Neural crest cell (in vitro differentiated cells): ENCODE measurements around the gene DYNC1LI1. TPM values are rescaled to one million over a fixed set of nuclear protein-coding genes. Genes with fewer than 3 reads are reported as not detected.

ENCODE experiments used
- DNase-seq: peaks from one replicate; pipeline ENCODE4 v3.0.0; 2021; ENCODE audit warnings: low read depth, mixed read lengths, low spot score
- H3K27ac Mint-ChIP-seq: one replicate; pipeline ENCODE4 v1.8.0; 2021; ENCODE audit warnings: mild to moderate bottlenecking, mixed read lengths; ENCODE audit not compliant: unreplicated experiment
- H3K27me3 Mint-ChIP-seq: 2 replicates; pipeline ENCODE4 v1.8.0; 2021; ENCODE audit warnings: low read depth, mild to moderate bottlenecking, mixed read lengths
- H3K36me3 Mint-ChIP-seq: 2 replicates; pipeline ENCODE4 v1.8.0; 2021; ENCODE audit warnings: low read depth, mild to moderate bottlenecking, mixed read lengths
- H3K4me1 Mint-ChIP-seq: 2 replicates; pipeline ENCODE4 v1.8.0; 2021; ENCODE audit warnings: mixed read lengths
- H3K4me3 Mint-ChIP-seq: one replicate; pipeline ENCODE4 v1.8.0; 2021; ENCODE audit warnings: mild to moderate bottlenecking, mixed read lengths
- H3K9me3 Mint-ChIP-seq: 2 replicates; pipeline ENCODE4 v1.8.0; 2021; ENCODE audit warnings: mixed read lengths
- total RNA-seq: library from RNA; stranded (reverse); gene quantifications from 2 replicates; pipeline ENCODE4 v1.2.1, GENCODE V29; 2021
- TF ChIP-seq, protein P1 (sequence below): fragments of 200-600 bp; sonication (generic); conservative IDR thresholded peaks from 2 replicates; pipeline ENCODE4 v1.5.0; 2021; ENCODE audit warnings: antibody characterized with exemption, mild to moderate bottlenecking

DYNC1LI1 gene
- total RNA-seq, 1 donor from 2014 or later = 58.7 TPM

DNA sequence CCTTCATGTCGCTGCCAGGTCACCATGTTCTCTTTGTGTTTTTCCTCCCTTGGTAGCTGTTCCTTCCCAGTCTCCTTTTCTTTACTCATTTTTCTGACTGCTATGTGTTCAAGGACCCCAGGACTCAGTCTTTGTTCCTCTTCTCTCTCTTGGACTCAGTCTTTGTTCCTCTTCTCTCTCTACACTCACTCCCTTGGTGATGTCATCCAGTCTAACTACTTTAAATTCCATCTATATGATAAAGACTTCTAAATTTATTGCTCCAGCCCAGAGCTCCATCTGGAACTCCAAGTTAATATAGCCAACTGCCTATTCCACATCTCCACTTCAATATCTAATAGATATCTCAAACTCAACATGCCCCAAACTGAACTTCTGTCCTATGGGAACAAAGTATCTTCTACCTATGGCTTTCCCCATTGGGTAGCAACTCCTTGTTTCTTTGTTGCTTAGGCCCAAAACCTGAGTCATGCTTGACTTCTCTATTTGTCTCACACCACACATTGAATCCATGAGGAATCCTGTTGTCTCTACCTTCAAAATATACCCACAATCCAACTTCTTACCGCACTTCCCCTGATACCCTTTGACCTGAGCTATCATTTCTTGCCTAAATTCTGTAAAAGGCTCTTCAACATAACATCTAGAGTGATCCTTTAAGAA, 4.9 kb upstream of the DYNC1LI1 start:
- H3K27me3 Mint-ChIP-seq = no peaks in the 10 kb centered on the region
- H3K9me3 Mint-ChIP-seq = no peaks in the 10 kb centered on the region
- no peak overlapping the region for H3K27ac Mint-ChIP-seq
- DNase-seq = no peak
- TF ChIP-seq, protein P1, sequence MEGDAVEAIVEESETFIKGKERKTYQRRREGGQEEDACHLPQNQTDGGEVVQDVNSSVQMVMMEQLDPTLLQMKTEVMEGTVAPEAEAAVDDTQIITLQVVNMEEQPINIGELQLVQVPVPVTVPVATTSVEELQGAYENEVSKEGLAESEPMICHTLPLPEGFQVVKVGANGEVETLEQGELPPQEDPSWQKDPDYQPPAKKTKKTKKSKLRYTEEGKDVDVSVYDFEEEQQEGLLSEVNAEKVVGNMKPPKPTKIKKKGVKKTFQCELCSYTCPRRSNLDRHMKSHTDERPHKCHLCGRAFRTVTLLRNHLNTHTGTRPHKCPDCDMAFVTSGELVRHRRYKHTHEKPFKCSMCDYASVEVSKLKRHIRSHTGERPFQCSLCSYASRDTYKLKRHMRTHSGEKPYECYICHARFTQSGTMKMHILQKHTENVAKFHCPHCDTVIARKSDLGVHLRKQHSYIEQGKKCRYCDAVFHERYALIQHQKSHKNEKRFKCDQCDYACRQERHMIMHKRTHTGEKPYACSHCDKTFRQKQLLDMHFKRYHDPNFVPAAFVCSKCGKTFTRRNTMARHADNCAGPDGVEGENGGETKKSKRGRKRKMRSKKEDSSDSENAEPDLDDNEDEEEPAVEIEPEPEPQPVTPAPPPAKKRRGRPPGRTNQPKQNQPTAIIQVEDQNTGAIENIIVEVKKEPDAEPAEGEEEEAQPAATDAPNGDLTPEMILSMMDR = no peak
- no peak overlapping the region for H3K4me3 Mint-ChIP-seq
- H3K36me3 Mint-ChIP-seq = no peaks in the 10 kb centered on the region
- H3K4me1 Mint-ChIP-seq = peaks cover 13% of the 10 kb centered on the region

DNA sequence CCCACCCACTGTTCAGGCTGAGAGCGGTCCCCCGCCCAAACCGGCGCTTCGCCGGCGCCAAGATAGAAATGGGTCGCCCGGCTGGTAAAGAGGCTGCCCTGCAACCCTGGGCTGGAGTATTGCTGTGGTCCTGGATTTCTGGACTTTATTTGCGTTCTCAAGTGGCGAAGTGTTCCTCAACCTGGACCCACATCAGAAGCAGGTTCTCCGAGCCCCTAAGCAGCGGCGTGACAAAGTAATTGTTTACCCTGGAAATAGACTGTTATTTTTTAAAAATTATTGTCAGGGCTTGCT, 481 bp upstream of the DYNC1LI1 start:
- TF ChIP-seq, protein P1 = no peak
- H3K36me3 Mint-ChIP-seq = peaks cover 2% of the 10 kb centered on the region
- H3K9me3 Mint-ChIP-seq = no peaks in the 10 kb centered on the region
- no peaks in the 10 kb centered on the region for H3K27me3 Mint-ChIP-seq
- H3K27ac Mint-ChIP-seq = peak overlapping the region; percentile 97
- H3K4me3 Mint-ChIP-seq = peak overlapping the region; percentile 94
- H3K4me1 Mint-ChIP-seq = peaks cover 35% of the 10 kb centered on the region
- DNase-seq = no peak

DNA sequence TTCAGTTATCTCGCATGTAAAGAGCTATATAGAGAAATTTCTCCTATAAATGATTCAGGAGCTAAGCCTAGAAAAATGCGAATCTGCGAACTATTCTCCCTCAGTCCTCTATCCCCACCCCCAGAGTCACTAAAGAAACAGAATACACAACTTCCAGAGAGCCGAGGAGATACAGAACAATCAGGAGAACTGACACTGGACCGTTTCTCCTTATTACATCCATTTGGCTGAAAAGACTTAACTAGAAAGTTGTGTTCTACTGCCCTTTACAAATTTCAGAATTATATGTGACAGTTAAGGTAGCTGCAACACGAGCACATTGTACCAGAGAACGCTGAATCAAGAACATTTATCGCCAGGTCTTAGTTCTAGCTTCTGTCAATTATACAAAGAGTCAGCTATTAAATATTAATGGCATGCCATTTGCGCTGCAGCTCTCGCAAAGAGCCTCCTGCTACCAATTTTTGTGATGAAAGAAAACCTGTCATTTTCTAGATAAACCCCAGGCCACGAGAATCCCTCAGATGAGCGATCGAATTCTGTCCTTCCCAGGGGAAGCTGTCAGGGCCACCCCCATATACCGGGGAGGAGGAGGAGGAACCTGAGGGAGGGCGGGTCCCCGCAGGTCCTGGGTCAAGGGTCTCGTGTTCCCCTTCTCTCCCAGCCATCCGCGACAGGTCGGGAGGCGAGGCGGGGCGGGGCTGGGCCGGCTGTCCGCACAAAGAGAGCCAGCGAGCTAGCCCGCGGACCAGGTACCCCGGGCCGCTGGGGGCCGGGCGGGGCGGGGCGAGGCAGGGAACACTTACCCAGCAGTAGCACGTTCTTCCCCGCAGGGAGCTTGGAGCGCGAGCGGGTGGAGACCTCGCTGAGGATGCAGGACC, 878 bp downstream of the DYNC1LI1 start:
- TF ChIP-seq, protein P1 = no peak
- Mint-ChIP-seq H3K4me3 (peak overlapping the region; percentile 95), H3K36me3 (peaks cover 3% of the 10 kb centered on the region), H3K4me1 (peaks cover 35% of the 10 kb centered on the region), H3K27me3 (no peaks in the 10 kb centered on the region), H3K9me3 (no peaks in the 10 kb centered on the region), H3K27ac (peak overlapping the region; percentile 90)
- DNase-seq = peak; percentile 50

- H3K27ac Mint-ChIP-seq = no peak overlapping the region
These were observed 1.7 kb downstream of the DYNC1LI1 start for GRCh38 chr3:32568953-32569352.

GRCh38 chr3:32564195-32564594, 6.5 kb downstream of the DYNC1LI1 start:
- TF ChIP-seq, protein P1 = no peak

More at GRCh38 chr3:32568953-32569352, 1.7 kb downstream of the DYNC1LI1 start:
- Mint-ChIP-seq H3K9me3 (no peaks in the 10 kb centered on the region), H3K4me3 (peak overlapping the region; percentile 95), H3K27me3 (no peaks in the 10 kb centered on the region), H3K4me1 (peaks cover 35% of the 10 kb centered on the region), H3K36me3 (peaks cover 3% of the 10 kb centered on the region)
- TF ChIP-seq, protein P1 = no peak
- no peak for DNase-seq

More at GRCh38 chr3:32564195-32564594, 6.5 kb downstream of the DYNC1LI1 start:
- Mint-ChIP-seq H3K9me3 (no peaks in the 10 kb centered on the region), H3K4me3 (no peak overlapping the region), H3K27ac (no peak overlapping the region), H3K4me1 (peaks cover 14% of the 10 kb centered on the region), H3K36me3 (peaks cover 3% of the 10 kb centered on the region), H3K27me3 (no peaks in the 10 kb centered on the region)
- DNase-seq = no peak
